Cerebellar nuclear complex (tissue), 1 donor: Measurements from ENCODE around the gene SCN1A.
"Not testable (repeated sequence)": the region's sequence is repeated elsewhere in the genome, so short reads cannot be mapped to it uniquely, and the experiment has no call there.

ENCODE experiments used
- DNase-seq, 2 experiments: peaks; one replicate each; lab custom pipeline; 2025; lab: John Stamatoyannopoulos, UW

Gene SCN1A

DNA sequence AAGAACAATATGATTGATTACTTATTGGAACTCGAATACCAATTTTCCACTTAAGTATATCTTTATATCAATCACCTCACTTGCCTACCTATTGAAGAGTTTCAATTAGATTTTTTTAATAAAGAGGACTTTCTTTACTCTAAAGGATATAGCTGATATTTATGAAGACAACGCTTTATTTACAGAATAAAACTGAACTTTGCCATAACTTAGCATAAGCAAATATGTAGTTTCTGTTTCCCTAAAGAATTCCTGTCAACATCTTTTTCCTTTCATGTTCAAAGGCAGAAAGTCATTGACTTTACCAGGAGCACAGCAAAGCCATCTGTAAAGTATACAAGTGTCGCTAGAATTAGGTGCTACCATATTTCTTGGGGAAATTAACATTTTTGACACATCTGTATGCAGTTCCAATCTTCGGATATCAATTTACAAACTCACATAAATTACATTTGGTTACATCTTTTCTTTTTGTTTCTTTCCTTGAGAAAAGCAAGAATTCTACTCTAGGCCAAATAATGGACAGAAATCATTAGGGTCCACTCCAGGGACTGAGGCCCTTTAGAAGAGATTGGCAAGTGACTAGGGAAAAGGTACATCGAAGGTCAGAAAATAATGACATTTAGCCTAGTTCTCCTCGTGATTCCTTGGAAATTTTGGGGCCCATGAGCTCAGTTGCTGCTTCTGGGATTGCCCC lies 7.5 kb upstream of the SCN1A start:
- no peak for DNase-seq

DNA sequence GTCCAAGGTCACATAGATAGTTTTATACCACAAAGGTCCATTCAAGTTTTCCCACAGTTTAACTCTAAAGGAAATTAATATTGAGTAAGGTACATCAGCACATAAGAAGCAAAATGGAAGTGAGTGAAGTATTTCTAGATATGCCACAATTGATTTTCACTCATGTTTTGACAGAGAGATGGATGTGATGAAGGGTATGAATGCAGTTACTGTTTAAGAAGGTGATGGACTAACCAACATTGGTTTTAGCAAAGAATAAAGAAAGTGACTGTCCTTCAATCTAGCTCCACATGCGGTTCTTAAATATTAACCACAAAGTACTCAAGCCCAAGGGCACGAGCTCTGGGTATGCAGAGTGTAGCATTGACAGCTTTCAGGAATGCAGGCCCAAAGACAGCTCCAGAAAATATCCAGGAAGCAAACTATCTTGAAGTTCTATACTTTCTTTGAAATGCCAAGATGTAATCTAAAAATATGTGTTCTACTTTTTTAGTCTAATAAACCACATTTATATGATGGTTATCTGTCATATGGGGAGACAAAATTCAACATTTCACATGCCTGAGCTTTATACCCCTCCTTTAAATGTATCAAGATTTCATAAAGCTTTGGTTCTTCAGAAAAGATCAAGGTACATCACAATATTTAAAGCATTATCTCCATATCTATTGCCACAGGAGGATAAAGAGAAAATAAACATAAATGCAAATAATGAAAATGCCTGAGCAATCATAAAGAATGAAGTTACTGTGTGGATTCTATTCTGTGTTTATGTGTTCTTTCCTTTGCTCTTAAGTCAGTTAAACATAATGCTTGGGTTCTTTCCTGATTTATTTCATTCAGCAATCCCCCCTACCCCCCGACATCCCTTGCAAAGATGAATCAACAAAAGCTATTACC lies 6.7 kb upstream of the SCN1A start:
- DNase-seq: no peak

DNA sequence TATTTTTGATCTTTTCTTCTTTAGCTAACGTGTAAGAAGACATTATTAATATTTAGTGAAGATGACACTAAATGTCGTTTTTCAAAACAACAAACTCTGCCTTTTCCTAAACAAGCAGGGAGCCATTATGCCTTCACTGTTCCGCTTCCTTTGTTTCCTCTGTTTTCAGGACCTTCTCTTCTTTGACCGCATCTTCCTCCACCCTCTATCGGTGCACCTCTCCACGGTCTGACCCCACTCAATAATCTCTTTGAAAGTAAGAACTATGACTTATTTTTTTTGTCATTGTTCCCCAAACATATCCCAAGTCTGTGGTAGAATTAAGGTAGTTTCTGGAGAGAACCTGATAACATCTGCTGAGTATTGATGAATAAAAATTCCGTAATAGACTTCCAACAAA lies 5.8 kb upstream of the SCN1A start:
- DNase-seq: no peak

DNA sequence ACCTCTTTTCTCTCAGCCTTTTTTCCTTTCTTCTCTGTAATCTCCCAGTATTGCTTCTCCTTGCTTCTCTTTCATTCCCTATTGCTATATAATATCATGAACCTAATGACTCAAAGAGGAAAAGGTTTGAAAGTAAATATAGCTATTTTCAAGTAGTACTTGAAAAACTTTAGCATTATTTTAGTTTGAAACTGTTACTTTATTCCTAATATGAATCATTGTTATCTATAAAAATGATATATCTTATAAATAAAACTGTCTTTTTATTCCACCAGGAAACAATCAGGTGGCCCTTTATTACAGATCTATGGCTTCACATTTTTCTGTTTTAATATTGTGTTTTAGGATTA lies 311 bp upstream of the SCN1A start:
- no peak for DNase-seq

DNA sequence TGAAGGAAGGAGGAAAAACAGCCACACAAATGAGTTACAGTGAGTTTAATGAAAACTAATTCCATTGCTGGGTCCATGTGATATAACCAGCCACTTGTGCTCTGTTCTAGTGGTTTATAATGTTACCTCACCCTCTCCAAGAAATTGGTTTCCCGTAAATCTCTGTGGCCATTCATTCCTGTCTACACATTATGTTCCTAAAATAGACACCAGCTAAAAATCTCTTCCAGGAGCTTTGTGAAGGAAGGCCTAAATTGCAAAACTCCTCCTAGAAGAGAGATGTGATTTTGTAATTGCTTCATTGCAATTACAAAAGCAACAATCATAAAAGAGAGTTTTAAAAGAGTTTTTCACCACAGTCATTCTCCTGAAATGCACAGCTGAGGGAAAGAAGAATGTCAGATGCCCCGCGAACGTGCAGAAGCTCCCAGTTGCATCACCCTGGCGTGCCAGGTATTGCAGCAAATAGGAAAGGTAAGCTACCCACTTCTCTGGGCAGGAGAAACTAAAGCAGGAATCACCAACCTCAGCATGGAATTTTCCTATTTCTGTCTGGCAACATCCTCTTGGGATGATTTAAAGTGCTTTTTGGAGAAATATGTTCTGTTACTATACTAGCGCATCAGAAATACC lies 1.7 kb downstream of the SCN1A start:
- DNase-seq: no peak

DNA sequence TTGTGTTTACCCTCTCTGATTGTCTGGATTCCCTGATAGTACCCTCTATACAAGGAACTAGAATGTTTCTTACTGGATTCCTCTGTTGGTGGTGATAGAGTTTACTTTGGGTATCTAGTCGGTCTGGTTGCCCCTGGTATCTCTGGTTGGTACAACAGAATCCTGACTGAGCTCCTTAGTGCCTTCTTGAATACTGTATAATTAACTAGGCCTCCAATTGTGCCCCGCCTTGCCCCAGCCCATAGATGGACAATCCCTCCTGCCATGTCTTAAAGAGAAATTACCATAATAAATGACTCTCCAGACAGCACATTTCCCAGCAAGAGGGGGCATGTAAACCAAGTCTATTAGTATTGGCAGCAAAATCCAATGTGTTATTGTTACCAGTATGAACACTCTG lies 2.3 kb downstream of the SCN1A start:
- DNase-seq: no peak

DNA sequence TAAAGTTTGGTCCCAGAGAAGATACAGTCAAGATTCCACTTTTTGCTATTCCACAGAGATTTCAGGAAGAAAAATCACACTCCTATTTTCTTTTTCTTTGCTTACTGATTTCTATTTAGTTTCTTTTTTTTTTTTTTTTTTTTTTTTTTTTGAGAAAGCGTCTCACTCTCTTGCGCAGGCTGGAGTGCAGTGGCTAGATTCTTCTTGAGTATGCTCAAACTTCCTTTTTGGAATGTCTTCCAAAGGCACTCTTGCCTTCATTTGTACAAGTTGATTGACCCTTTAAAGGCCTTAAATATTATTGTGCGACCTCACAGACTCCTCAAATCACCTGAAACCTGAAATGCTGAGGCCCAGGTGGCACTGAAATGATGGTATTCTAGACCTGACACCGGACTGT lies 9.6 kb downstream of the SCN1A start:
- no peak for DNase-seq

DNA sequence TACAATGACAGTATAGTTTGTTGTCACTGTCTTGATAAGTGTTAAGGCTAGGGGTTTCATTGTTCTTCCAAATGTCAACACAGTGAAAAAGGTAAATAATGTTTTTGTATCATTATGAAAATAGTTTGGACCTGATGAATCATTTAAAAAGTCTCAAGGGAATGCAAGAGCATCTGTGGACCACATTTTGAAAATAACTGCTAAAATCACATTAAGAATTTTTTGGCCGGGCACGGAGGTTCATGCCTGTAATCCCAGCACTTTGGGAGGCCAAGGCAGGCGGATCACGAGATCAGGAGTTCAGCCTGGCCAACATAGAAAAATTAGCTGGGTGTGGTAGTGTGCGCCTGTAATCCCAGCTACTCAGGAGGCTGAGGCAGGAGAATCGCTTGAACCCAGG lies 10.3 kb downstream of the SCN1A start:
- no peak for DNase-seq

DNA sequence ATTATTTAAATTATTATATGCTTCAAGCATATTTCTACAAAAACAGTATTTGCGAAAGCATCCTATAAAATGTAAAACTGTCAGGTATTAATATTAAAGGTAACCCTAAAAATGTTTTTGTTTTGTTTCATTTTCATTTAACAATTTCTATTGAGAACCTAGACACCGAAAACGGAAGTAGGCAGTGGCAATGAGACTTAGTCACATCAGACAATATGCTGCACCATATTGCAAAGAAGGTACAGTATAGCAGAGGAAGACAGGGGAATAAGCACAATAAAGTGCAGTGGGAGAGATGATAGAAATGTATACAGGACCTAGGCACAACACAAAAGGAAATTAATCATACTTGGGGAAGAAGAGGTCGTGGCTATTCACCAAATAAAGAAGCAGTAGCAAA lies 12.2 kb downstream of the SCN1A start:
- no peak for DNase-seq

DNA sequence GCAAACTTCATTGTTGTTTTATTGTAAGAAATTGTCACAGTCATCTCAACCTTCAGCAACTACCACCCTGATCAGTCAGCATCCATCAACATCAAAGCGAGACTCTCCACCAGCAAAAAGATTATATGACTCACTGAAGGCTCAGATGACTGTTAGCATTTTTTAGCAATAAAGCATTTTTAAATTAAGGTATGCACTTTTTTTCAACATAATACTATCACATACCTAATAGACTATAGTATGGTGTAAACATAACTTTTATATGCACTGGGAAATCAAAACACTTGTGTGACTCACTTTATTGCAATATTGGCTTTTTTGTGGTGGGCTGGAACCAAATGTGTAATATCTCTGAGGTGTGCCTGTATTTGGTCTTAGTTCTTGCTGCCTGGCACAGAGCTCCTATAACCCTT lies 15.6 kb downstream of the SCN1A start:
- DNase-seq: no peak

DNA sequence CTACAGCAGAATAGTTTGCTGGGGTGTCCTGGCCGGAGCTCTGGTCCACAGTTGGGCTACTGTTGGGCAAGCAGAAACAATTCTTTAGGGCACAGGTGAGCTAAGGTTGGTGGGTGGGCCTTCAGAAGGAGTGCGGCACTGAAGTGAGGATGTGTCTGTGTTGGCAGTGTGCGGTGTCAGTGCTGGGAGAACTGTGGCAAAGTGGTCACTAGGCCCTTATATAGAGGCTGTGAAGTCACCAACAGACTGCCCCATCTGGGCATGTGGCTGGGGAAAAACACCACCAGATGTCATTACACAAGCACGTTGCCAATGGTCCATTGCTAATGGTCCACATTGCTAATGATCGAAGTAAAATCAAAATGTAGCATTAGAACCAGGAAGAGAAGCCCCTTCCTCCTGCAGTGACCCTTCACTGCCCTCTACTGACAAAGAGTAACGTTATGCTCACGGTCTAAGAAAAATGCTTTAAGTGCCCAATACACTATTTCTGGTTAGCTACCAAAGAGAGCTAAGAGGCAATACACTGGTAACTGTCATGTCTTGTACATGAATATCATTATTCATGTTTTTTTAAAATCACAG lies 21.3 kb downstream of the SCN1A start:
- DNase-seq: no peak

DNA sequence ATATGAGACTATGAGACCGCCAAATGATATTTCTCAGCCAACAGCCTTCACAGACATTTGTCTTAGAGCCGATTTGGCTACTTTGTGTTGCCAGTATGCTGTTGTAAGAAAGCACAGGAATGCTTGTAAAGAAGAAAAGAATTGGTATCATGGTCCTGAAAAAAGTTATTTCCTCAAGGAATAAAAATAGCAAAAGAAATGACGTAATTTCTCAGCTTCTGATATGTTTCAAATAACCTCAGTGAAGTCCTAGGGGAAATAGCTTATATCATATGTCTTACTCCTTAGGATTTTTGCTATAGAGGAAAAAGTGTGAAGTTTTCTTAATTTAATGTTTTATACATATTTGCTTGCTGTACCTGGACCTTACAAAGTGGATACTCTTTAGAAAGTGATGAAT lies 23.0 kb downstream of the SCN1A start:
- DNase-seq: no peak

DNA sequence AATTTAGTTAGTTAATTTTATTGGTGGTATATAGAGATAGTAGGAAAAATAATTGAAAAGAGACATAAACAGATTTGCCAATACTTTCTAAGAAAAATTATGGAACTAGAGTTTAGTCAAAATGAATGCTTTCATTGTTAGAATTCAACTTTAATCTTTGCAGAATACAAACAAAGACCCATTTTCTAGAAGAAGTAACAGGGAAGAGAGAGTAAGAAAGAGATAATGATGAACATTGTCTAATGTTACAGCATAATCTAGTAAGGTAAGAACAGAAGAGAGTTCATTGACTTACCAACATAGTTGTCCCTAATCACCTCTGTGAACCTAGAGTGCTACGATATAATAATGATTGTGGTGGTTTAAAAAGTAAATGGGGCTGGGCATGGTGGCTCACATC lies 23.7 kb downstream of the SCN1A start:
- no peak for DNase-seq

DNA sequence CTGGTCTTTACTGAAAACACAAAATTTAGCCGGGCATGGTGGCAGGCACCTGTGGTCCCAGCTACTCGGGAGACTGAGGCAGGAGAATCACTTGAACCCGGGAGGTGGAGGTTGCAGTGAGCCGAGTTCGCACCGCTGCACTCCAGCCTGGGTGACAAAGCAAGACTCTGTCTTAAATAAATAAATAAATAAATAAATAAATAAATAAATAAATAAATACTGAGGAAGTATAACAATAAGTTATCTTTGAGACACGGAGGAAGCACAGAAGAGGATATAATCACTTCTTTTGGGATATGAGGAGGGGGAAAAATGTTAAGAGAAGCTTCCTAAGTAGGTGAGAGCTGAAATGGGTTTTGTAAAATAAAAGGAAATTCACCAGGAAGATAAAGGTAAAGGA lies 24.5 kb downstream of the SCN1A start:
- DNase-seq: not testable (repeated sequence)

DNA sequence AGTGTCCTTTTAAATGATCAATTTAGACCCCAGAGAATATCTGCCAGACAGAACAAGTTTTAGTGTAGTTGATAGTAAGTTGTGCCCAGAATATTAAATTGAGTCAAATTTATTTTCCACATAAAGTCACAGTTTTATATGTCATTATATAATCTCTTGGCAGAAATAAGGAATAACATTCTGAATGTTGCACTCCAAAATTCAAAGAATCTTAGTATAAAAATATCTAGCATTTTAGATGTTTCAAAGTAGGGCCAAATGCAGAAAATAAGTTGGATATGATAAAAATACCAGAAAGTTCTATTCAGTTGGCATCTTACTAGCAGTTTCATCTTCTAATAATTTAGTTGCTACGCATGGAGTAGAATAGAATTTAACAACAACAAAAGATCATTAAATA lies 33.5 kb downstream of the SCN1A start:
- no peak for DNase-seq

DNA sequence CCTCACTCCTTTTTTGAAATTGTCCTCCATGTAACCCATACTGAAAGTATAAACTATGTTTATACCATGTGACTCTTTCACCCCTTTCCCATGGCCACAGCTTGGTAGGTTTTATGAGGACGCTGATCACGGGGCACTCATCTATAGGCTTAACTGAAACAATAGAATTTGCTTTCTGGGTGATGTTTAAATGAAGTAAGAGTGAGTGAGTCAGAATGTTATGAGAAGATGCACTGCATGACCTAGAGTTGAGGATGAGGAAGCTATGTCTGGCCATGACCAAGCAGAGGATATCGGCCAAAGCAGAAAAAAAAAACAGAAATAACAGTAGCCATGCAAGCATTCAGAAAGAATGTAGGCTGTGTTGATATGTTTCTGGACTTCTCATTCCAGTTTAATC lies 34.9 kb downstream of the SCN1A start:
- no peak for DNase-seq

DNA sequence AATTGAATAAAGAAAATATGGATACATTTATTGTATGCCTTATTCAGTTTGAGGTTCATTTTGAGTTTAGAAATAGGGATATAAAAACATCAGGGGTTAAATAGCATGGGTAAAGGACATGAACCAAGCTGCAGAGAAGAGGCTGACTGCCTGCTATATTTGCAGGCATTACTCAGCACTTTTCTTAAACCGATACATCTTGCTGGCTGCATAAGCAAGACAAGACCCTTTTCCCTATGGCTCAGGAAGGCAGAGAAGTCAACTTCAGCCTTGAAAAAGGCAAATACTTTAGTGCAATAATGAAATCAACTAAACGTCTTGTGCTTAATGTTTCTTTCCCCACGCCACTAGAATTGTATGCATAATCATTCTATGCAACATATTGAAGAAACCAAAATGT lies 36.4 kb downstream of the SCN1A start:
- no peak for DNase-seq

DNA sequence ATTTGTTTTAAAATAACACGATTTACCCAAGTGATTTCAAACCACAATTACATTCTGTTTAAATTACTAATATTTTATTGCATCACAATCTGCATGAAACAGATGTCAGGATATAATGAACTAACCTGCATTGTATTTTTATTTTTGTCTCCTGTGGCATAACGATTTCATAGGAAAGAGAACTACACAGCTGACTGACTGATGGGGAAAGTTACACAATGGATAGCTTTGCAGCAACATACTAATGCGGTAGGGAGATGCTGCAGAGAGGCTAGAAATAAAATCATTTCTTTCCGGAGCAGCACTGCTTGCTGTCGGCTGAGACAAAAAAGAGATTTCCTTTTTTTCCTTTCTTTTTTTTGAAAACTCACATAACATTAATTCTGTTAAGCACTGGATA lies 36.9 kb downstream of the SCN1A start:
- DNase-seq: no peak

DNA sequence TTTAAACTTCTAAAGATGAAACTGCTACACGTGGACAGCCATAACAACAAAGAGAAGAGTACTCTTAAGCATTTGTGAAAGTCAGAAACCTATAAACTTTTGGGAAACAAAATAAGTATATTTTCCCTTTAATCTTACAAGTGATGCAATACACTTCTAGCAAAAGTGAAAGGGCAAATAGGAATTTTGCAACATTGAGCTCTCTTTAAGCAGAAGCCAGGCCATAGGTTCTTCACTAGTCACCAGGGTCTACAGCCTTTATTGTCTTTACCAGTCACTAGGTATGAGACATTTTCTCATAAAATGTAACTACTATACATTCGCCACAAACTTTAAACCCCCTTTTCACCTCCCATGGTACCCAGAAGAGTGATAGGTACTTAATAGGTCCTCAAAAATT lies 37.5 kb downstream of the SCN1A start:
- DNase-seq: no peak

DNA sequence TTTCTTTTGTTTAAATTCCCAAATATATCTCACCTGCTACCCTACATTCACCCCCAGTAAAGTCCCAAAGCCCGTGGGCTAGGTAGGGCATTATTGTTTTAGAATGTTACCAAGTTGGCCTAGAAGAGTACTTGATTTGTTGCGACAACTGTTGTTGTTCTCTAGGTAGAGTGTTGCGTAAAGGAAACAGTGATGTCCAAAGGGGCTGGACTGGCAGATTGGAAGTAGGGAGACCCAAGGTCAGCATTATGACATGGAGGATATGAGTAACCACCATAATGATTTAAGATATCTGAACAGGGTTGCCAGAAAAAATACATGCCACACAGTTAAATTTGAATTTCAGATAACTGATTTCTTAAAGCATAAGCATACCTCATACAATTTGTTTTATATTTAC lies 39.2 kb downstream of the SCN1A start:
- no peak for DNase-seq

DNA sequence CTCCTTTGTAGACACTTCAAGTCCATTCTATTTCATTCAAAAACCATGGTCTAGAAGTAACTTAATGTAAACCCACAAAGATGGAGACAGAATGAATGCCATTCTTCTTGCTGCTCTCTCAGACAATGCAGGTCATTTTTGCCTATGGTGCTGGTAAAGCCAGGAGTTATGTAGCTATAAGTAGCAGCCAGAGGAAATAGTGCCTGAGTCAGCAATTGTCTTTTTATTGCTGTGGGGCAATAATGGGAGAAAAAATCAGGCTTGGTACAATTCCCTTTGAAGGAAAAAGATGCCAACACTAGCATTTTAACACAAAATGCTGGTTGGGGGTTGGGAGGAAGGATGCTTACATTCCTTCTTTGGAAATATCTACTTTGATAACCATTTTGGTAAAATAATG lies 43.5 kb downstream of the SCN1A start:
- no peak for DNase-seq

DNA sequence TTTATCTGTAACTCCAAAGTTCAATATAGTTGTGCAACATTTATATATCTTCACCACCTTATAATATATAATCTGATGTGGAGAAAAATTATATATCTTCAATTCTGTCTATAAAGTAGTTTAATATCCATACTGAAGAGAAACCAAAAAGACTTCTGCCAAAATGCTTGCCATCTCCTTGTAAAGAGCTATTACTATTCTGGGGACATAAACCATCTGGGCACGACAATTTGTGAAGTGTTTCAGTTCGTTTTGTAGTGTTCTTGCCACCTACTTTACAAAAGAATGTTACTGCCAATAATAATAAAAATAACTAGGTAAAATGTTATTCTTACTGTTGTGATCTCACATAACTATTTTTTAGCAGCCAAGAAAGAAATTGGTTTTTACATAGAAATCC lies 45.1 kb downstream of the SCN1A start:
- no peak for DNase-seq

DNA sequence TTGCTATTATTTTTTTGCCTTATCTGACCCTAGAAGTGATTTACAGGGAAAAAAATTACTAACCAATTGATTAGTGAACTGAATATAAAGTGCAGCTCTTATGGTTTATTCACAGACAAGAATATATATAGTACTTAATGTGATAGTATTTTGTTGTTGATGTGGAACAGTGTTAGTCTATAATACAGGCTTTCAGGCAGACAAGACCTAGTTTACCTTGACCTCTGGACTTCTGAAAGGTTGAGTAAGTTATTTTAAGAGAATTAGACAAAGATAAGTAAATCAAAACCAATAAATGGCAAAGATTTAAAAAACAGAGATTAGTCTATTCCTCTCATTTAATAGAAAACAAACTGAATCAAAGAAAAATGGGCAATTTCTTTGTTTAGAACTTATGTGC lies 46.0 kb downstream of the SCN1A start:
- no peak for DNase-seq
